Umbilical cord (tissue), 2 donors: ENCODE measurements around the gene TRAPPC2L. TPM values are rescaled to one million over a fixed set of nuclear protein-coding genes. Genes with fewer than 3 reads are reported as not detected.

Experiments used
- DNase-seq: peaks from one replicate; pipeline ENCODE4 v3.0.0-alpha.2; 2015; ENCODE audit warnings: low spot score
- total RNA-seq: library from RNA; depleted of rRNA; stranded (reverse); fragments of >200 nt; gene quantifications from one replicate; pipeline ENCODE4 v1.2.3, GENCODE V29; 2014; ENCODE audit warnings: low replicate concordance; ENCODE audit not compliant: insufficient read depth

The TRAPPC2L gene
- total RNA-seq, 1 donor from 2014 or later, result 9.9 TPM

- no peak for DNase-seq
These were observed 20.1 kb downstream of the TRAPPC2L start for GRCh38 chr16:88876942-88877526.

GRCh38 chr16:88877564-88878289 is 20.8 kb downstream of the TRAPPC2L start:
- DNase-seq, result no peak

GRCh38 chr16:88878356-88878755 is 21.4 kb downstream of the TRAPPC2L start:
- DNase-seq, result no peak

- DNase-seq, result peak; percentile 60
These were observed 22.2 kb downstream of the TRAPPC2L start for GRCh38 chr16:88878967-88879787.

- DNase-seq, result no peak
These were observed 22.8 kb downstream of the TRAPPC2L start for GRCh38 chr16:88879788-88880055.

GRCh38 chr16:88880226-88881006 is 23.5 kb downstream of the TRAPPC2L start:
- peak; percentile 10 for DNase-seq

GRCh38 chr16:88881007-88881615 is 24.2 kb downstream of the TRAPPC2L start:
- DNase-seq, result peak; percentile 18

- DNase-seq, result no peak
These were observed 24.9 kb downstream of the TRAPPC2L start for GRCh38 chr16:88881675-88882357.

- no peak for DNase-seq
These were observed 25.6 kb downstream of the TRAPPC2L start for GRCh38 chr16:88882358-88883030.

GRCh38 chr16:88883117-88883895 is 26.4 kb downstream of the TRAPPC2L start:
- DNase-seq, result no peak

- DNase-seq, result no peak
These were observed 27.0 kb downstream of the TRAPPC2L start for GRCh38 chr16:88883946-88884345.

GRCh38 chr16:88884569-88885271 is 27.8 kb downstream of the TRAPPC2L start:
- DNase-seq, result no peak

- no peak for DNase-seq
These were observed 28.9 kb downstream of the TRAPPC2L start for GRCh38 chr16:88885693-88886280.

- DNase-seq, result no peak
These were observed 29.5 kb downstream of the TRAPPC2L start for GRCh38 chr16:88886420-88886844.

GRCh38 chr16:88886845-88887521 is 30.1 kb downstream of the TRAPPC2L start:
- DNase-seq, result peak; percentile 38

- no peak for DNase-seq
These were observed 31.1 kb downstream of the TRAPPC2L start for GRCh38 chr16:88888057-88888456.

GRCh38 chr16:88888461-88889387 is 31.8 kb downstream of the TRAPPC2L start:
- DNase-seq, result no peak
